B cell (primary cell): ENCODE measurements around the gene INO80C.

Experiments
- CTCF ChIP-seq: fragments of 200-600 bp; IDR thresholded peaks from one replicate; pipeline ENCODE4 v1.8.0; 2022; ENCODE audit warnings: antibody characterized with exemption, mild to moderate bottlenecking
- EZH2 ChIP-seq: IDR thresholded peaks from 2 replicates; pipeline ENCODE4 v1.6.1; 2012; ENCODE audit warnings: borderline replicate concordance, low read depth, mild to moderate bottlenecking, moderate library complexity, low read length; ENCODE audit not compliant: insufficient read depth, poor library complexity, severe bottlenecking

GRCh38 chr18:35431374-35431741, 66.4 kb downstream of the INO80C start:
- TF ChIP-seq CTCF = no peak
- TF ChIP-seq EZH2 = no peak
